HG03196 (cell line): ENCODE measurements around the gene BTG1.
A peak's percentile ranks its signal among the peaks of the same experiment; 100 is the strongest.

Experiments used
- ATAC-seq: cut with Tn5 transposase; IDR thresholded peaks from one replicate; pipeline ENCODE4 v1.9.1; 2021; ENCODE audit not compliant: unreplicated experiment

BTG1 gene

GRCh38 chr12:92134638-92135274, 10.9 kb downstream of the BTG1 start:
- ATAC-seq, result no peak

- ATAC-seq, result no peak
Measured at GRCh38 chr12:92133795-92134637, 11.6 kb downstream of the BTG1 start.

- ATAC-seq, result no peak
Measured at GRCh38 chr12:92133171-92133570, 12.5 kb downstream of the BTG1 start.

- ATAC-seq, result no peak
Measured at GRCh38 chr12:92132288-92132687, 13.4 kb downstream of the BTG1 start.

GRCh38 chr12:92130999-92131398, 14.6 kb downstream of the BTG1 start:
- no peak for ATAC-seq

- ATAC-seq, result no peak
Measured at GRCh38 chr12:92129609-92130008, 16.0 kb downstream of the BTG1 start.

GRCh38 chr12:92128612-92129011, 17.0 kb downstream of the BTG1 start:
- no peak for ATAC-seq

- ATAC-seq, result no peak
Measured at GRCh38 chr12:92124689-92125029, 21.0 kb downstream of the BTG1 start.

- ATAC-seq, result no peak
Measured at GRCh38 chr12:92123780-92124688, 21.6 kb downstream of the BTG1 start.

- ATAC-seq, result no peak
Measured at GRCh38 chr12:92122941-92123779, 22.5 kb downstream of the BTG1 start.

GRCh38 chr12:92121826-92122225, 23.8 kb downstream of the BTG1 start:
- ATAC-seq, result no peak

GRCh38 chr12:92118826-92119536, 26.7 kb downstream of the BTG1 start:
- no peak for ATAC-seq

- ATAC-seq, result no peak
Measured at GRCh38 chr12:92114834-92115233, 30.8 kb downstream of the BTG1 start.

- ATAC-seq, result peak; percentile 56
Measured at GRCh38 chr12:92111256-92111655, 34.4 kb downstream of the BTG1 start.

- ATAC-seq, result no peak
Measured at GRCh38 chr12:92110083-92110640, 35.5 kb downstream of the BTG1 start.

GRCh38 chr12:92109613-92110012, 36.0 kb downstream of the BTG1 start:
- no peak for ATAC-seq

- no peak for ATAC-seq
Measured at GRCh38 chr12:92108651-92109050, 37.0 kb downstream of the BTG1 start.

GRCh38 chr12:92107621-92108131, 38.0 kb downstream of the BTG1 start:
- no peak for ATAC-seq

GRCh38 chr12:92107094-92107493, 38.6 kb downstream of the BTG1 start:
- no peak for ATAC-seq

GRCh38 chr12:92105676-92106075, 40.0 kb downstream of the BTG1 start:
- no peak for ATAC-seq
